ENCODE data around the gene NINJ1.

Gene NINJ1

DNA sequence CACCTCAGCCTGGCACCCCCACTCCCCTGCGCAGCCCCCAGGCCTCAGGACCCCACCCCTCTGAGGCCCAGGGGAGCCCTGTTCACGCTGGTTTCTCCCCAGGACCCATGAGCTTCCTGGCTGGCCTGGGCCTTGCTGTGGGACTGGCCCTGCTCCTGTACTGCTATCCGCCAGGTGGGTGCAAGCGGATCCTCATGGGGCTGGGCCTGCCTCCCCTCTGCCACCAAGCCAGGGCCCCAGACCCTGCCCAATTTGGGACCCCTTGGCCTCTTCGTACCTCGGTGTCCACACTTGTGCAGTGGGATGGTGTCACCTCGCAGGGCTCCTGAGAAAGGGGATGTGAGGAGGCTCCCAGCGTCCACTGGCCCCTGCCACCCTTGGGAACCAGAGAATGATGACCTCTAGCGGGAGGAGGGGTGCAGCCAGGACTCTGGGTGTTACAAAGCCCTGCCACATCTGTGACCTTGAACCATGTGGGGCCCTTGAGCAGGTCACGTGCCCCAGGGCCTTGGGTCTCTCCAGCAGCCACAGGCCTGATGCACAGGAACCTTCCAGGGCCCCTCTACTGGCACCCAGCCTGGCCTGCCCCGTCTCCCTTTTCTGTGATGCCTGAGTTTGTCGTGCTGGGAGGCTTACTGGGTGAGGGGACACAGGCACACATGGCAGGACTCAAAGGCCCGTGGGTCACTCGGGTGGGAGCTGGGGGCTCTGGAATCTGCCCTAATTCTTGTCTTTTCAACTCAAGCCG, 21.8 kb downstream of the NINJ1 start:
- H3K27ac ChIP-seq (ENCODE audit: poor library complexity, severe bottlenecking), result peak overlapping the region; percentile 65
- peaks cover 13% of the 10 kb centered on the region for H3K4me1 ChIP-seq (ENCODE audit: insufficient read depth, poor library complexity, severe bottlenecking)
- ATAC-seq (ENCODE audit: low read depth) (no peak), DNase-seq (ENCODE audit: low spot score) (peak; percentile 42)
- TF ChIP-seq, protein P1, sequence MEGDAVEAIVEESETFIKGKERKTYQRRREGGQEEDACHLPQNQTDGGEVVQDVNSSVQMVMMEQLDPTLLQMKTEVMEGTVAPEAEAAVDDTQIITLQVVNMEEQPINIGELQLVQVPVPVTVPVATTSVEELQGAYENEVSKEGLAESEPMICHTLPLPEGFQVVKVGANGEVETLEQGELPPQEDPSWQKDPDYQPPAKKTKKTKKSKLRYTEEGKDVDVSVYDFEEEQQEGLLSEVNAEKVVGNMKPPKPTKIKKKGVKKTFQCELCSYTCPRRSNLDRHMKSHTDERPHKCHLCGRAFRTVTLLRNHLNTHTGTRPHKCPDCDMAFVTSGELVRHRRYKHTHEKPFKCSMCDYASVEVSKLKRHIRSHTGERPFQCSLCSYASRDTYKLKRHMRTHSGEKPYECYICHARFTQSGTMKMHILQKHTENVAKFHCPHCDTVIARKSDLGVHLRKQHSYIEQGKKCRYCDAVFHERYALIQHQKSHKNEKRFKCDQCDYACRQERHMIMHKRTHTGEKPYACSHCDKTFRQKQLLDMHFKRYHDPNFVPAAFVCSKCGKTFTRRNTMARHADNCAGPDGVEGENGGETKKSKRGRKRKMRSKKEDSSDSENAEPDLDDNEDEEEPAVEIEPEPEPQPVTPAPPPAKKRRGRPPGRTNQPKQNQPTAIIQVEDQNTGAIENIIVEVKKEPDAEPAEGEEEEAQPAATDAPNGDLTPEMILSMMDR (IDR thresholded peaks at IDR 0.05; ENCODE audit: poor library complexity, severe bottlenecking), result no peak
- H3K9me3 ChIP-seq (ENCODE audit: severe bottlenecking), result no peaks in the 10 kb centered on the region
- peaks cover 28% of the 10 kb centered on the region for H3K36me3 ChIP-seq (ENCODE audit: low read depth)
- no peaks in the 10 kb centered on the region for H3K27me3 ChIP-seq (ENCODE audit: insufficient read depth, poor library complexity, severe bottlenecking)
- no peak overlapping the region for H3K4me3 ChIP-seq (ENCODE audit: severe bottlenecking)

DNA sequence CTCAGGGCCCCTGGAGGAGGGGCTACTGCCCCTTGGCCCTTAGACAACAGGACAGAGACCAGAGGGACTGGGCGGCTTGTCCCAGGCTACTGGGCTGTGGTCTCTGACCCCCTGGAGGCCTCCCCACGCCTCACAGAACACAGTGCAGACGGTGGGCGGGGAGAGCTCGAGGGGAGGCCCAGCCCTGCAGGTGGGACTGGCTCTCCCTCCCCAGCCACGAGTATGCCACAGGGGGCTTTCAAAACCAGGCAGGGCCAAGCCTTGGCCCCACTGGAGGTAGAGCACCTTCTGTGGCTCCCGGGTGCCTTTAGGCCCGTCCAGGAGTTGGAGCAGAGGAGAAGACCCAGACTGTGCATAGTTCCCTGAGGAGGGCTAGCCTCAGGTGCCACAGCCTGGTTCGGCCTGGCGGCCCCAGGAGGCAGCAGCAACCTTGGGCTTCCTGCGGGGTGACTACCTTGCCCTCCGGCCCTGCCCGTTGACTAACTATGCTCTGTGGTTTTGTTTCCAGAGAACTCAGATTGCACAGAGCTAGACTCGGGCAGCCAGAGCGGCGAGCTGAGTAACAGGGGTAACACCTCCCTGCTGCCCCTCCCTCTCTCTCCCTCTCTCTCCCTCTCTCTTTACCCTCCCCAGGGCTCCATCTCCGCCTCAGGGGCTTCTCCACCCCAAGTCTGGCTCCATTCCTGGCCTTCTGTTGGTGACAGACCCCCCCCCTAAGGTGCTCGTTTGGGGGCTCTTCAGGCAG, 22.5 kb downstream of the NINJ1 start:
- no peaks in the 10 kb centered on the region for H3K27me3 ChIP-seq (ENCODE audit: insufficient read depth, poor library complexity, severe bottlenecking)
- peaks cover 13% of the 10 kb centered on the region for H3K4me1 ChIP-seq (ENCODE audit: insufficient read depth, poor library complexity, severe bottlenecking)
- H3K9me3 ChIP-seq (ENCODE audit: severe bottlenecking), result no peaks in the 10 kb centered on the region
- H3K36me3 ChIP-seq (ENCODE audit: low read depth), result peaks cover 28% of the 10 kb centered on the region
- no peak overlapping the region for H3K4me3 ChIP-seq (ENCODE audit: severe bottlenecking)
- TF ChIP-seq, protein P1 (IDR thresholded peaks at IDR 0.05; ENCODE audit: poor library complexity, severe bottlenecking), result no peak
- ATAC-seq (ENCODE audit: low read depth) (peak; percentile 95), DNase-seq (ENCODE audit: low spot score) (peak; percentile 92)
- H3K27ac ChIP-seq (ENCODE audit: poor library complexity, severe bottlenecking), result peak overlapping the region; percentile 65

DNA sequence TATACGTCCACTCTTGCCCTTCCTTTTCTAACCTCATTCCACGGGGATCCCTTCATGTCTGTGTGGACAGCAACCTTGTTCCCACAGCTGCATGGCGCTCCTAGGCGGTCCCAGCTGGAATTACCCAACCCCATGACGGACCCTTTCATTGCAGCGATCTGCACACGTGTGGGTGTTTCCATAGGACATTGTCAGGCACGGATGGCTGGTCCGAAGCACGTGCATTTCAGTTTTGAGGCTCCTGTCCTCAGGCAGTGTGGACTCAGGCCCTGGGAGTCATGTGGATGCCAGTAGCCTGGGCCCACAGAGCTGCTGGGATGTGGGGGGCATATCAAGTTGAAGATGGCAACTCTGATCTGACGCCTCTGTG, 23.1 kb downstream of the NINJ1 start:
- no peaks in the 10 kb centered on the region for H3K27me3 ChIP-seq (ENCODE audit: insufficient read depth, poor library complexity, severe bottlenecking)
- ATAC-seq (ENCODE audit: low read depth), result no peak
- H3K4me3 ChIP-seq (ENCODE audit: severe bottlenecking), result no peak overlapping the region
- H3K9me3 ChIP-seq (ENCODE audit: severe bottlenecking), result no peaks in the 10 kb centered on the region
- H3K36me3 ChIP-seq (ENCODE audit: low read depth), result peaks cover 28% of the 10 kb centered on the region
- peaks cover 10% of the 10 kb centered on the region for H3K4me1 ChIP-seq (ENCODE audit: insufficient read depth, poor library complexity, severe bottlenecking)
- TF ChIP-seq, protein P1 (IDR thresholded peaks at IDR 0.05; ENCODE audit: poor library complexity, severe bottlenecking), result no peak
- DNase-seq (ENCODE audit: low spot score), result no peak
- peak overlapping the region; percentile 65 for H3K27ac ChIP-seq (ENCODE audit: poor library complexity, severe bottlenecking)

DNA sequence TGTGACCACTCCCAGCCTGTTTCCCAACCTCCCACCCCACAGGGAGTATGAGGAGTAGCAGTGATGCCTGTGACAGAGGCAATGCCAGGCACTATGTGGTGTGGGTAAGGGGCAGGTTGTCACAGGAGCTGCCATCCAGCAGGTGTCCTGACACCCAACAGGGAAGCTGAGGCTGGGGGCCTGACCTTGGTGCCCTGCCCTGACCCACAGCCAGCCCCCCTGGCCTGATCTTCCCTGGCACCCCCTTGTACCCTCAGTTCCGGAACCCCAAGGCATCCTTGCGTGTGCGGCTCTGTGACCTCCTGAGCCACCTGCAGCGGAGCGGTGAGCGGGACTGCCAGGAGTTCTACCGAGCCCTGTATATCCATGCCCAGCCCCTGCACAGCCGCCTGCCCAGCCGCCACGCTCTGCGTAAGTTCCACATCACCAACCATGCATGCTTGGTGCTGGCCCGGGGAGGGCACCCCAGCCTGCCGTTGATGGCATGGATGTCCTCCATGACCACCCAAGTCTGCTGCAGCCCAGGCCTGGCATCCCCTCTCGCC, 23.7 kb downstream of the NINJ1 start:
- Histone ChIP-seq H3K4me1 (ENCODE audit: insufficient read depth, poor library complexity, severe bottlenecking) (peaks cover 10% of the 10 kb centered on the region), H3K27ac (ENCODE audit: poor library complexity, severe bottlenecking) (no peak overlapping the region), H3K36me3 (ENCODE audit: low read depth) (peaks cover 28% of the 10 kb centered on the region), H3K9me3 (ENCODE audit: severe bottlenecking) (no peaks in the 10 kb centered on the region), H3K4me3 (ENCODE audit: severe bottlenecking) (no peak overlapping the region), H3K27me3 (ENCODE audit: insufficient read depth, poor library complexity, severe bottlenecking) (no peaks in the 10 kb centered on the region)
- DNase-seq (ENCODE audit: low spot score) (peak; percentile 34), ATAC-seq (ENCODE audit: low read depth) (no peak)
- TF ChIP-seq, protein P1 (IDR thresholded peaks at IDR 0.05; ENCODE audit: poor library complexity, severe bottlenecking), result no peak
